NAMALWA (cell line): ENCODE measurements around the gene EP400.
"Not testable (repeated sequence)": the region's sequence is repeated elsewhere in the genome, so short reads cannot be mapped to it uniquely, and the experiment has no call there.

Source experiments
- DNase-seq: peaks from one replicate; pipeline ENCODE4 v3.0.0-alpha.2; 2015; ENCODE audit warnings: low spot score

Gene EP400

DNA sequence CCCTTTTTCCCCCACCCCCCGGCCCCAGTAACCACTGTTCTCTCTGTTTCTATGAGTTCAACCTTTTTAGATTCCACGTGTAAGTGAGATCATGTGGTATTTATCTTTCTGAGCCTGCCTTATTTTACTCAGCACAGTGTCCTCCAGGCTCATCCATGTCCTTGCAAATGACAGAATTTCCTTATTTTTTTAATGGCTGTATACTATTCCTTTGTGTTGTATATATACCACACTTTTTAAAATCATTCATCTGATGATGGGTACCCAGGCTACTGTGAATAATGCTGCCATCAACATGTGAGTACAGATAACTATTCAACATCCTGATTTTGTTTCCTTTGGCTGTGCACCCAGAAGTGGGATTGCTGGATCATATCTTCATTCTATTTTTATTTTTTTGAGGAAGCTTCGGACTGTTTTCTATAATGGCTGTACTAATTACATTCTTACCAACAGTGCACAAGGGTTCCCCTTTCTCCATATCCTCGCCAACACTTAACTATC is 139.7 kb downstream of the EP400 start:
- no peak for DNase-seq

DNA sequence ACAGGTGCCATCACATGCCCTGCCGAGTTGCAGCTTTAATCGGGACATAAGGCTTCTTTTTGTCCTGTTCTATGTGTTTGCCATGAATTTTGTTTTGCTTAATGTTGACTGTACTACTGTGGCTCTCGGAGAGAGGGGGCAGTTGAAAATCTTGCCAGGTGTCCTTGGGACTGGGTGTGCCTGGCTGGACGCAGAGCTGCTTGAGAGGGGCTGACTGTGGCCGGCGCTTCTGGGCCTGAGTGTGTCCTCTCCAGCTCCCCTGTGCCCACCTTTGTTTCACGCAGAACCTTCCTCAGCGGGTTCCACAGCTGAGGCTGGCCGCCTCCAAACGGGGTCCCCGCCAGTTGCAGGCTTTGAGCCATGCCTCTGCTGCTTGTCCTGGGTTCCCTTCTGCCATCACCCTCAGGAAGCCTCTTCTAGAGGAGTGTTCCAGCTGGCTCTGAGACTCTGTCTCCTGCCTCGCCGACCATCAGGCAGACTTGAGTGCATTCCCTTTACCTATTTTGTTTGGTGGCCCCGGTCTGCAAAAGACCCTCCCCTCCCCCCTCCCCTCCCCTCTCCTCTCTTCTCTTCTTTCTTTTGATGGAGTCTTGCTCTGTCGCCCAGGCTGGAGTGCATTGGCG is 144.6 kb downstream of the EP400 start:
- DNase-seq: no peak

DNA sequence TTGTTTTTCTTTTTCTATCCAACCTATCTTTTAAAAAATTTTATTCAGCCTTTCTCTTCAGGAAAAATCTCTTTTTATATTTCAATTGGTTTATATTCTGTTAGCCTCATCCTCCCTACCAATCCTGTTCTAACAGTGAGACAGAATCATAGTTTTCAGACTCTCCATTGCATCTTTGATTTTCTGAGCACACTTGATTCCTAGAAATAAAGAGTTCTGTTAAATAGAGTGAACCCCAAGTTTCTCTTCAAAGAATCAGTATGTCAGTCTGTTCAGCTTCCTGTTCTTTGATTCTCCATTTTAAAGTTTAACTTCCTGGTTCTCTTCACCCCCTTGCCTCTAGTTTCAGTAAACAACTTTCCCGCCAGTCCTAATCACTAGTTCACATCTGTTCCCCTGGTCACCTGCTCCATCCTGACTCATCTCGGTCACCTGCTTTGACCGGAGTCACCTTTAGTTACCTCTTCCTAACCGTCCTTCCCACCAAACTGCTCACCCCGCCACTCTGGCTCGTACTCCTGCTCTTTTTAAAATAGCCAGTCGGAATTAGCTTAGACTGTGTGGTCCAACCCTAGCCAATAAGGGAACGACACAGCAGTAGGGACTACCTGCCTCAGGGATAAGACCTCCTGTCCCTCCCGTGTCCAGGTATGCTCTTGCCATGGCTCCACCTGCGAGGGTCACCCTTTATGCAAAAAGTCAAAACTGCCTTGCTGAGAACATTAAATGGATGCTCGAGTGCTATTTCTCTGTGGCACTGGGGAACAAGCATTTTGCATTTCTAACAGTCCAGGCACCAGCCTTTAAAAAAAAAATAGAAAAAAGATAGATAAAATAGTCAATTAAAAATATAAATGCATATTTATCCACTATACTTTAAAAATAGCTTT is 146.0 kb downstream of the EP400 start:
- DNase-seq: no peak

GRCh38 chr12:132099739-132100138 is 150.0 kb downstream of the EP400 start:
- DNase-seq: no peak

GRCh38 chr12:132100306-132101065 is 150.7 kb downstream of the EP400 start:
- DNase-seq: no peak

DNA sequence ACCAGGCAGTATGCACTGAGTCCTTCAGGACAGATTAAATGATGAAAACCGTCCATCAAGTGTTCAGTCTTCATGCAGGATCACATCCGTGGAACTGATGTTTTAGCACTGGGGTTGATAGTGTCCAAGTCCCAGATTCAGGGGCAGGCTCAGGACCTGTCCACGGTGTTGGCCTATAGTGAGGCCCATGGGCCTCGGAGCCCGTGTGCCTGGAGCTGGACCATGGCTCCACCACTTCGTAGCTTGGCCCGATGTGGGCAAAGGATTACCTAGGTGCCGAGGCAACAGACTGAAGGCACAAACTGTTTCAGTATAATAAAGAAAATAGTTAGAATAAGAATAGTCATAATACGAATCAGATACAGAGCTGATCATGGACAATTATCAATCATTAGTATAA is 152.6 kb downstream of the EP400 start:
- DNase-seq: no peak

DNA sequence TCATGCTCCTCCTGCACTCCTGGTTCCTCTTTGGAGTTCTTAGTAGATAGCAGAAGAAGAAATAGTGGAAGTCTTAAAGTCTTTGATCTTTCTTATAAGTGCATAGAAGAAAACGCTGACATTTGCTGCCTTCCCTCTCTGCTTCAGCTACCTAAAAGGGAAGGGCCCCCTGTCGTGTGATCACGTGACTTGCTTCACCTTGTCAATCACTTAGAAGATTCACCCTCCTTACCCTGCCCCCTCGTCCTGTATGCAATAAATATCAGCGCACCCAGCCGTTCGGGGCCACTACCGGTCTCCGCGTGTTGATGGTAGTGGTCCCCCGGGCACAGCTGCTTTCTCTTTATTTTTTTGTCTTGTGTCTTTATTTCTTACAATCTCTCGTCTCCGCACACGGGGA is 153.3 kb downstream of the EP400 start:
- DNase-seq: not testable (repeated sequence)

DNA sequence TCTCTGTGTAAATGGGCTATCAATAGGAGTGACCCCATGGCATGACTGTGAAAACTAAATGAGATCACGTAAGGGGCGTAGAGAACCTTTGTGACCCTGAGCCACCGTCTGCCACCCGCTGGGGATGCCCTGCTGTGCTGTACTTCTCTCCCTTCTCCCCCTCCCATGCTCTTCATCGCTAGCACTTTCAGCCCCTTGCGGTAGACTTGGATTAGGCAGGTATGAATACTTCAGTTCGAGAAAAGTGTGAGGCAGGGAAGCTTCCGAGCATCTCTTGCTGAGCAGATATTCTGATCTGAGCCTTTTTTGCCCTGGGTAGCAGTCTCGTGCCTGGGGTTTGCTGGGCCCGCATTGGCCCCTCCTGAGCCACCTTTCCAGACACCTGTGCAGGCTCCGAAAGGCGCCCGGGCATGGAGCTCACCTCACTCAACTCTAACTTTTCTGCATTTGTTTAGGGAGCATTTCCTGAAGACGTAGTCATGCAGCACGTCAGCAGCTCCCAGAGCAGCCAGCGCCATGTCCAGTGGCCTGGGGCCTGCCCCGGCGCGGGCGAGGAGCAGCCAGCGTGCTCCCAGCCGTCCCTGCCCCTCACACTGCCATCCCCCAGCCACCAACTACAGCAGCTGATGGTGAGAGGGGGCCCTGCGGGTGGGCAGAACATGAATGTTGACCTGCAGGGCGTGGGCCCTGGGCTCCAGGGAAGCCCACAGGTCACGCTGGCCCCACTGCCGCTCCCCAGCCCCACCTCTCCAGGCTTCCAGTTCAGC is 154.0 kb downstream of the EP400 start:
- no peak for DNase-seq

DNA sequence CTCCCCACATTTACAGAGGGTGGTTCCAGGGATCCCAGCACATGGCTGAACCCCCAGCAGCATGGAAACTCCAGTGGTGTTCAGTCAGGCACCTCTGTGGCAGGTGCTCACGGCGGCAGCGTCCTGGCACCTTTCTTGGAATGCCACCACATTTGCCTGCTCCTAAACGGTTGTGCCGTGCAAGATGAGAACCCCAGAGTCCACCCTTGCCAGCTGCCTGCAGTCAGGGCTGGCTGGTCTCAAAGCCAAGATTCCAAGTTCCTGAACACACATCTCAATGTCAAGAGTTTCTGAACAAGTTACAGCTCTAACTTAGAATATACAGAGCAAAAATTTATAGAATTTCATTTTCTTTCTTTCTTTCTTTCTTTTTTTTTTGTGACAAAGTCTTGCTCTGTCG is 155.7 kb downstream of the EP400 start:
- DNase-seq: no peak

- no peak for DNase-seq
These were observed 157.2 kb downstream of the EP400 start for GRCh38 chr12:132106921-132107320.

GRCh38 chr12:132108211-132108832 is 158.6 kb downstream of the EP400 start:
- no peak for DNase-seq

- DNase-seq: no peak
These were observed 160.0 kb downstream of the EP400 start for GRCh38 chr12:132109741-132110140.

DNA sequence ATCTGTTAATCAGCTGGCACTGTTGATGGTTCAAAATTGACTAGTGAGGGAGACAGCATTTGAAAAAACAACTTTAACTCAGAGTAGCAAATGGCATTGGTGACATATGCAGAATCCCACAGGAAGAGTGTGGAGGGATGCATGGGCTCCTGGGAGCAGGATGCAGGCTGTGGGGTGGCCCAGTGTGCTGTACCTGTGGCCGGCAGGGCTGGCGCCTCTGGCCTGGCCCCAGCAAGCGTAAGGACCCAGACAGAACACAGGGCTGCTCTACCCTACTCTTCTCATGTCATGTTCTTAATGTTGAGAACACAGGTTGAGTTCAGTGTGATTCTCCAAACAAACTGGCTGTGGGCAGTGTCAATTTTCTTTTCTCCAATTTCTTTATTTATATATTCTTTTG is 160.9 kb downstream of the EP400 start:
- no peak for DNase-seq

DNA sequence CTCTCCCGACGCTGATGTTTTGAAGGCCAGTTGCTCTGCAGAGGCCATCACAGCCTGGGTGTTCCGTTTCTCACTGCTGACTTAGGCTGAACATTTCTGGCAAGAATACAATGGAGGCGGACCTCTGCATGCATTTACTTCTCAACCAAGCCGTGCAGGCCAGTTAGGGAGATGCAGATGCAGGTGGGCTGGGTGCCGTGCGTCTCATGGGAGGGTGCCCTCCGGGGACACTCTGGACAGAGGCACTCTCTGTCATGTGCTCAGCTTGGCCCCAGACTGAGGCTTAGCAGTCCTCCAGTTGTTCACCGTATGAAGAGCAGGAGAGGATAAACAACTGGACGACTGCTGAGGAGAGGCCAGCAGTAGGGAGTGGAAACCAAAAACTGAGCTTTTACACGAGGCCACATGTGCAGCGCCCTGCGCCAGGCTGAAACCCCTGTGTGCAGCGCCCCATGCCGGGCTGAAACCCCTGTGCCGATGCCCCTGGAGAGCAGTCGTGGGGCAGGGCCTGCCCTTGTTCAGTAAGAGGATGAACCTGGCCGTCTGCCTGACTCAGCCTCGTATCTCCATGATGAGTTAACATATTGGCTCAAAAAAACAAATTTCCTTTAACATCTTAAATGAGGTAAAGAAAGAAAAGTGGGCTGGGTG is 162.0 kb downstream of the EP400 start:
- DNase-seq: no peak

GRCh38 chr12:132114667-132115066 is 164.9 kb downstream of the EP400 start:
- no peak for DNase-seq

DNA sequence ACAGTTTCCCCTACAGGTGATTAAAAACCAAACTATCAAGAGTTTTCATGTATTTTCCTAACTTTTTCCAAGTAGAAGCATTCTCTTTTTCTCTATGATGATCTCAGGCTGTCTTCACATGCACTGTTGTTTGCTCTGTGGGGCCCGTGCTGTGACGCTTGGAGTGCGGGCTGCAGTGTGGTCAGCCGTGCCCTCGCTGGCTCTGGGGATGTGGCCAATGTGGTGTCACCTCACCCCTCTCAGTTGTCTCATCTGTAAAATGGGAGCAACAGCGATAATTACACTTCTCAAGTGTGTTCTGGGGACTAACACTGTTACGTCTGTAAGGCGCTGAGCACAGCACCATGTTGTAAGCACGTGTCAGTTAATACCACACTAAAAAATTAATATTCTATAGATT is 165.8 kb downstream of the EP400 start:
- DNase-seq: no peak

GRCh38 chr12:132116709-132117557 is 167.2 kb downstream of the EP400 start:
- DNase-seq: no peak

GRCh38 chr12:132117558-132117875 is 167.8 kb downstream of the EP400 start:
- no peak for DNase-seq

DNA sequence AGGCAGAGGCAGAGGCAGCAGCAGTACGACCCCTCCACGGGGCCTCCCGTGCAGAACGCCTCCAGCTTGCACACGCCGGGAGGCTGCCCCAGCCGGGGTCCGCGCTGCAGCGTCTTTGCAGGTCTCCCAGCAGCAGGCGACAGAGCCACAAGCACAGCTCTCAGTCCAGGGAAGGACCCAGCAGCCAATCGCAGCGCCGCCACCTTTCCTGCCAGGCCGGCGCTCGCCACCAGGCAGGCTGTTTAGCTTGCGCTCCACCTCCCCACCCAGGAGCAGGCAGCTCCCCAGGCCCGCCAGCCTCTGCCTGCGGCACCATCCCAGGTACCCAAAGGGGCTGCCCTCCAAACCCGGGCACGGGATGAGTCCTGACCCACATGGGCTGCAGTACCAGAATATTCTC is 169.1 kb downstream of the EP400 start:
- no peak for DNase-seq

DNA sequence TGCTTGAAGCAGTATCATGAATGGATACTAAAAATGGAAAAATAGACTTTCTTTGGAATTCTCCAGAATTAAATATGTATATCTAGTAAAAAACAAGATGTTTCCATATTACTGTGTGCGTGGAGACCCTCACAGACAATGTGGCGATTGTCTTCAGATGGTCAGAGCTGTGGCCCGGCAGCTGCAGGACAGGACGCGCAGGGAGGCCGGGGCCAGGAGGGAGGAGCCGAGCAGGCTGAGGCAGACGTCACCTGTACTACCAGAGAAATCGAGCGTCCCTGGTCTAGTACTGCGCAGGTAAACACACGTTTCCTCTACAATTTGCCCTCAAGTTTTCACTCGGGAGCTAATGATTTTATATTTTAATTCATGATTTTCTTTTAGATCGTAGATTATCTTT is 171.5 kb downstream of the EP400 start:
- no peak for DNase-seq
